Immature natural killer cell (primary cell): ENCODE data around the gene MGMT. TPM values are rescaled to one million over a fixed set of nuclear protein-coding genes. Genes with fewer than 3 reads are reported as not detected.

ENCODE experiments used
- DNase-seq, 3 donors: peaks; one replicate each; pipeline ENCODE4 v3.0.0; 2022; ENCODE audit warnings: mixed read lengths in 1 of 3
- H3K27ac Mint-ChIP-seq, 6 donors: one replicate each; pipeline ENCODE4 v1.8.0; 2020; ENCODE audit warnings: mixed read lengths in 6 of 6, mild to moderate bottlenecking in 5 of 6, inconsistent platforms in 4 of 6, moderate library complexity in 3 of 6
- H3K27me3 Mint-ChIP-seq, 3 donors: one replicate each; pipeline ENCODE4 v1.8.0; 2020 to 2021; ENCODE audit warnings: low read depth in 3 of 3, mild to moderate bottlenecking in 3 of 3, mixed read lengths in 3 of 3, moderate library complexity in 3 of 3, inconsistent platforms in 1 of 3
- H3K36me3 Mint-ChIP-seq, 3 donors: one replicate each; pipeline ENCODE4 v1.8.0; 2020; ENCODE audit warnings: mixed read lengths in 3 of 3, inconsistent platforms in 2 of 3, mild to moderate bottlenecking in 2 of 3
- H3K4me1 Mint-ChIP-seq, 2 donors: one replicate each; pipeline ENCODE4 v1.8.0; 2020; ENCODE audit warnings: inconsistent platforms in 2 of 2, mild to moderate bottlenecking in 2 of 2, mixed read lengths in 2 of 2, moderate library complexity in 1 of 2
- H3K4me3 Mint-ChIP-seq, 5 donors: one replicate each; pipeline ENCODE4 v1.8.0; 2020; ENCODE audit warnings: mild to moderate bottlenecking in 5 of 5, mixed read lengths in 5 of 5, inconsistent platforms in 3 of 5, moderate library complexity in 3 of 5
- H3K9me3 Mint-ChIP-seq, 6 donors: one replicate each; pipeline ENCODE4 v1.8.0; 2020; ENCODE audit warnings: mild to moderate bottlenecking in 6 of 6, mixed read lengths in 6 of 6, inconsistent platforms in 4 of 6, moderate library complexity in 3 of 6
- polyA plus RNA-seq, 3 donors: library from polyadenylated mRNA; unstranded; fragments of 300-500 nt; fragmentation: Illumina TruSeq; gene quantifications; one replicate each; pipeline ENCODE4 v1.2.3, GENCODE V29; 2021

Gene MGMT
- polyA plus RNA-seq, 3 donors from 2014 or later, result 33.7 to 69.5 (median 37.5) TPM

- peaks cover 35 to 37% (median 35%) of the 10 kb centered on the region in 3 donors for H3K36me3 Mint-ChIP-seq
- peaks cover 30 to 35% of the 10 kb centered on the region in 2 donors for H3K4me1 Mint-ChIP-seq
- no peak for DNase-seq
- H3K9me3 Mint-ChIP-seq, result peaks cover 16 to 38% (median 26%) of the 10 kb centered on the region in 6 donors
- no peak overlapping the region for H3K4me3 Mint-ChIP-seq
- no peak overlapping the region for H3K27ac Mint-ChIP-seq
- H3K27me3 Mint-ChIP-seq, result peaks cover 0 to 3% (median 1%) of the 10 kb centered on the region in 3 donors
Measured at GRCh38 chr10:129494176-129494575, 27.1 kb downstream of the MGMT start.

- Mint-ChIP-seq H3K27me3 (peaks cover 0 to 3% (median 1%) of the 10 kb centered on the region in 3 donors), H3K36me3 (peaks cover 31 to 35% (median 35%) of the 10 kb centered on the region in 3 donors), H3K4me1 (peaks cover 30 to 35% of the 10 kb centered on the region in 2 donors), H3K4me3 (no peak overlapping the region), H3K27ac (no peak overlapping the region), H3K9me3 (peaks cover 16 to 33% (median 24%) of the 10 kb centered on the region in 6 donors)
- DNase-seq, result no peak
Measured at GRCh38 chr10:129494740-129495139, 27.7 kb downstream of the MGMT start.

- Mint-ChIP-seq H3K27ac (no peak overlapping the region), H3K9me3 (peaks cover 15 to 30% (median 23%) of the 10 kb centered on the region in 6 donors), H3K4me3 (no peak overlapping the region), H3K36me3 (peaks cover 28 to 35% (median 32%) of the 10 kb centered on the region in 3 donors), H3K4me1 (peaks cover 30 to 35% of the 10 kb centered on the region in 2 donors), H3K27me3 (peaks cover 0 to 3% (median 1%) of the 10 kb centered on the region in 3 donors)
- DNase-seq, result no peak
Measured at GRCh38 chr10:129495256-129495655, 28.2 kb downstream of the MGMT start.

GRCh38 chr10:129495698-129496097 lies 28.7 kb downstream of the MGMT start:
- peaks cover 30 to 35% of the 10 kb centered on the region in 2 donors for H3K4me1 Mint-ChIP-seq
- H3K9me3 Mint-ChIP-seq, result peaks cover 13 to 28% (median 21%) of the 10 kb centered on the region in 6 donors
- H3K27ac Mint-ChIP-seq, result no peak overlapping the region
- peaks cover 0 to 3% (median 1%) of the 10 kb centered on the region in 3 donors for H3K27me3 Mint-ChIP-seq
- DNase-seq, result no peak
- no peak overlapping the region for H3K4me3 Mint-ChIP-seq
- H3K36me3 Mint-ChIP-seq, result peaks cover 28 to 34% (median 31%) of the 10 kb centered on the region in 3 donors

- peaks cover 28 to 35% of the 10 kb centered on the region in 2 donors for H3K4me1 Mint-ChIP-seq
- no peak for DNase-seq
- peaks cover 18 to 24% (median 23%) of the 10 kb centered on the region in 3 donors for H3K36me3 Mint-ChIP-seq
- H3K4me3 Mint-ChIP-seq, result no peak overlapping the region
- H3K27ac Mint-ChIP-seq, result peak overlapping the region in 1 of 6 donors; percentile 45
- H3K27me3 Mint-ChIP-seq, result no peaks in the 10 kb centered on the region
- peaks cover 3 to 14% (median 9%) of the 10 kb centered on the region in 6 donors for H3K9me3 Mint-ChIP-seq
Measured at GRCh38 chr10:129497013-129497412, 30.0 kb downstream of the MGMT start.

- no peak for DNase-seq
- Mint-ChIP-seq H3K4me3 (no peak overlapping the region), H3K9me3 (no peaks in the 10 kb centered on the region), H3K36me3 (peaks cover 10 to 19% (median 17%) of the 10 kb centered on the region in 3 donors), H3K27ac (peak overlapping the region in 2 of 6 donors; percentile 2 to 71), H3K27me3 (no peaks in the 10 kb centered on the region), H3K4me1 (peaks cover 17 to 21% of the 10 kb centered on the region in 2 donors)
Measured at GRCh38 chr10:129498680-129499079, 31.6 kb downstream of the MGMT start.

GRCh38 chr10:129500617-129501339 lies 33.7 kb downstream of the MGMT start:
- Mint-ChIP-seq H3K9me3 (no peaks in the 10 kb centered on the region), H3K4me3 (no peak overlapping the region), H3K36me3 (peaks cover 10 to 17% (median 16%) of the 10 kb centered on the region in 3 donors), H3K27ac (no peak overlapping the region), H3K4me1 (peaks cover 27 to 33% of the 10 kb centered on the region in 2 donors), H3K27me3 (no peaks in the 10 kb centered on the region)
- DNase-seq, result no peak

GRCh38 chr10:129501652-129502436 lies 34.8 kb downstream of the MGMT start:
- Mint-ChIP-seq H3K4me1 (peaks cover 37 to 44% of the 10 kb centered on the region in 2 donors), H3K4me3 (no peak overlapping the region), H3K27me3 (peaks cover 0 to 2% (median 0%) of the 10 kb centered on the region in 3 donors), H3K9me3 (no peaks in the 10 kb centered on the region), H3K36me3 (peaks cover 10 to 14% (median 13%) of the 10 kb centered on the region in 3 donors), H3K27ac (peak overlapping the region in 1 of 6 donors; percentile 23)
- no peak for DNase-seq

- peaks cover 0 to 1% (median 0%) of the 10 kb centered on the region in 6 donors for H3K9me3 Mint-ChIP-seq
- H3K27me3 Mint-ChIP-seq, result peaks cover 0 to 2% (median 0%) of the 10 kb centered on the region in 3 donors
- no peak for DNase-seq
- peaks cover 10 to 13% (median 11%) of the 10 kb centered on the region in 3 donors for H3K36me3 Mint-ChIP-seq
- H3K27ac Mint-ChIP-seq, result no peak overlapping the region
- H3K4me1 Mint-ChIP-seq, result peaks cover 37 to 39% of the 10 kb centered on the region in 2 donors
- H3K4me3 Mint-ChIP-seq, result no peak overlapping the region
Measured at GRCh38 chr10:129502448-129502847, 35.4 kb downstream of the MGMT start.

GRCh38 chr10:129505500-129506075 lies 38.5 kb downstream of the MGMT start:
- Mint-ChIP-seq H3K36me3 (no peaks in the 10 kb centered on the region), H3K4me1 (peaks cover 29 to 31% of the 10 kb centered on the region in 2 donors), H3K27me3 (peaks cover 0 to 4% (median 2%) of the 10 kb centered on the region in 3 donors), H3K9me3 (peaks cover 0 to 3% (median 0%) of the 10 kb centered on the region in 6 donors), H3K27ac (peak overlapping the region in 1 of 6 donors; percentile 0), H3K4me3 (peak overlapping the region in 1 of 5 donors; percentile 15)
- no peak for DNase-seq

GRCh38 chr10:129506101-129506797 lies 39.2 kb downstream of the MGMT start:
- H3K4me3 Mint-ChIP-seq, result peak overlapping the region in 3 of 5 donors; percentile 15 to 17 (median 15)
- peak overlapping the region in 2 of 6 donors; percentile 8 to 36 for H3K27ac Mint-ChIP-seq
- DNase-seq, result no peak
- H3K4me1 Mint-ChIP-seq, result peaks cover 34 to 38% of the 10 kb centered on the region in 2 donors
- peaks cover 0 to 3% (median 0%) of the 10 kb centered on the region in 6 donors for H3K9me3 Mint-ChIP-seq
- no peaks in the 10 kb centered on the region for H3K36me3 Mint-ChIP-seq
- peaks cover 0 to 4% (median 2%) of the 10 kb centered on the region in 3 donors for H3K27me3 Mint-ChIP-seq

GRCh38 chr10:129507216-129507889 lies 40.3 kb downstream of the MGMT start:
- peaks cover 0 to 3% (median 0%) of the 10 kb centered on the region in 6 donors for H3K9me3 Mint-ChIP-seq
- no peak overlapping the region for H3K27ac Mint-ChIP-seq

More at GRCh38 chr10:129507216-129507889, 40.3 kb downstream of the MGMT start:
- no peak for DNase-seq
- Mint-ChIP-seq H3K27me3 (peaks cover 0 to 4% (median 2%) of the 10 kb centered on the region in 3 donors), H3K36me3 (no peaks in the 10 kb centered on the region), H3K4me1 (peaks cover 43 to 46% of the 10 kb centered on the region in 2 donors), H3K4me3 (no peak overlapping the region)
